ENCODE measurements around the gene KLK11. TPM values are rescaled to one million over a fixed set of nuclear protein-coding genes. Genes with fewer than 3 reads are reported as not detected.

KLK11 gene
- total RNA-seq: not detected

- CTCF ChIA-PET: no interaction called here
- ATAC-seq (no peak), DNase-seq (no peak)
- Mint-ChIP-seq H3K4me3 (no peak within 1 kb of the TSS), H3K27me3 (peaks cover 7% of the 10 kb centered on the region), H3K36me3 (no peaks in the 10 kb centered on the region), H3K27ac (no peak within 1 kb of the TSS), H3K4me1 (no peaks in the 10 kb centered on the region), H3K9me3 (ENCODE audit: low read depth) (no peaks in the 10 kb centered on the region)
Measured at GRCh38 chr19:51026554-51026831, at the start of gene KLK11. KLK11 (minus strand) TSS chr19:51026616; CDS start chr19:51025631, 985 bp downstream.

- Mint-ChIP-seq H3K4me3 (no peak overlapping the region), H3K4me1 (no peaks in the 10 kb centered on the region), H3K36me3 (no peaks in the 10 kb centered on the region), H3K9me3 (ENCODE audit: low read depth) (no peaks in the 10 kb centered on the region), H3K27ac (no peak overlapping the region), H3K27me3 (peaks cover 8% of the 10 kb centered on the region)
- no peak for DNase-seq
- no peak for ATAC-seq
- CTCF ChIA-PET: no interaction called here
Measured at GRCh38 chr19:51075998-51076397, 49.6 kb upstream of the KLK11 start.

- Mint-ChIP-seq H3K4me3 (no peak overlapping the region), H3K27ac (no peak overlapping the region), H3K4me1 (no peaks in the 10 kb centered on the region), H3K9me3 (ENCODE audit: low read depth) (no peaks in the 10 kb centered on the region), H3K27me3 (peaks cover 20% of the 10 kb centered on the region), H3K36me3 (no peaks in the 10 kb centered on the region)
- CTCF ChIA-PET: no interaction called here
- DNase-seq (no peak), ATAC-seq (no peak)
Measured at GRCh38 chr19:51071095-51071405, 44.6 kb upstream of the KLK11 start.

- peaks cover 24% of the 10 kb centered on the region for H3K27me3 Mint-ChIP-seq
- H3K36me3 Mint-ChIP-seq: no peaks in the 10 kb centered on the region
- H3K27ac Mint-ChIP-seq: no peak overlapping the region
- no peak for DNase-seq
- CTCF ChIA-PET: no interaction called here
- no peak for ATAC-seq
- no peaks in the 10 kb centered on the region for H3K4me1 Mint-ChIP-seq
- H3K4me3 Mint-ChIP-seq: no peak overlapping the region
- no peaks in the 10 kb centered on the region for H3K9me3 Mint-ChIP-seq (ENCODE audit: low read depth)
Measured at GRCh38 chr19:51070334-51071094, 44.1 kb upstream of the KLK11 start.

GRCh38 chr19:51066393-51067186 is 40.2 kb upstream of the KLK11 start:
- ATAC-seq: no peak
- CTCF ChIA-PET: no interaction called here
- Mint-ChIP-seq H3K9me3 (ENCODE audit: low read depth) (no peaks in the 10 kb centered on the region), H3K27ac (no peak overlapping the region), H3K36me3 (no peaks in the 10 kb centered on the region), H3K4me1 (peaks cover 1% of the 10 kb centered on the region), H3K27me3 (peaks cover 27% of the 10 kb centered on the region), H3K4me3 (no peak overlapping the region)
- no peak for DNase-seq

GRCh38 chr19:51065221-51065960 is 39.0 kb upstream of the KLK11 start:
- Mint-ChIP-seq H3K36me3 (no peaks in the 10 kb centered on the region), H3K9me3 (ENCODE audit: low read depth) (no peaks in the 10 kb centered on the region), H3K4me1 (peaks cover 1% of the 10 kb centered on the region), H3K27me3 (peaks cover 35% of the 10 kb centered on the region), H3K4me3 (no peak overlapping the region), H3K27ac (no peak overlapping the region)
- CTCF ChIA-PET: no interaction called here
- DNase-seq (no peak), ATAC-seq (no peak)

GRCh38 chr19:51064534-51065220 is 38.3 kb upstream of the KLK11 start, which contains the start of gene KLK13:
KLK13 (minus strand) TSS chr19:51065092; CDS start chr19:51065067, 25 bp downstream.
- no peaks in the 10 kb centered on the region for H3K9me3 Mint-ChIP-seq (ENCODE audit: low read depth)
- DNase-seq (no peak), ATAC-seq (no peak)
- CTCF ChIA-PET: no interaction called here
- H3K27me3 Mint-ChIP-seq: peaks cover 35% of the 10 kb centered on the region
- no peak within 1 kb of the TSS for H3K27ac Mint-ChIP-seq
- H3K4me1 Mint-ChIP-seq: peaks cover 1% of the 10 kb centered on the region
- H3K36me3 Mint-ChIP-seq: no peaks in the 10 kb centered on the region
- no peak within 1 kb of the TSS for H3K4me3 Mint-ChIP-seq

- CTCF ChIA-PET: interaction anchor here (1.4 kb wide), 1 partner anchor 11 kb away, joined by 3 read pairs; no protein-coding TSS in a partner anchor
- Mint-ChIP-seq H3K4me1 (peaks cover 1% of the 10 kb centered on the region), H3K36me3 (no peaks in the 10 kb centered on the region), H3K4me3 (no peak overlapping the region), H3K27me3 (peaks cover 38% of the 10 kb centered on the region), H3K27ac (no peak overlapping the region), H3K9me3 (ENCODE audit: low read depth) (no peaks in the 10 kb centered on the region)
- no peak for DNase-seq
- no peak for ATAC-seq
Measured at GRCh38 chr19:51063664-51064063, 37.2 kb upstream of the KLK11 start.

- CTCF ChIA-PET: no interaction called here
- Mint-ChIP-seq H3K4me1 (peaks cover 1% of the 10 kb centered on the region), H3K9me3 (ENCODE audit: low read depth) (no peaks in the 10 kb centered on the region), H3K4me3 (no peak overlapping the region), H3K36me3 (no peaks in the 10 kb centered on the region), H3K27me3 (peaks cover 36% of the 10 kb centered on the region), H3K27ac (no peak overlapping the region)
- ATAC-seq: no peak
- no peak for DNase-seq
Measured at GRCh38 chr19:51060973-51061372, 34.6 kb upstream of the KLK11 start.

GRCh38 chr19:51060336-51060735 is 33.9 kb upstream of the KLK11 start:
- peaks cover 1% of the 10 kb centered on the region for H3K4me1 Mint-ChIP-seq
- CTCF ChIA-PET: no interaction called here
- no peak overlapping the region for H3K4me3 Mint-ChIP-seq
- H3K27me3 Mint-ChIP-seq: peaks cover 32% of the 10 kb centered on the region
- H3K36me3 Mint-ChIP-seq: no peaks in the 10 kb centered on the region
- DNase-seq (no peak), ATAC-seq (no peak)
- H3K9me3 Mint-ChIP-seq (ENCODE audit: low read depth): no peaks in the 10 kb centered on the region
- no peak overlapping the region for H3K27ac Mint-ChIP-seq

- Mint-ChIP-seq H3K9me3 (ENCODE audit: low read depth) (no peaks in the 10 kb centered on the region), H3K4me3 (no peak overlapping the region), H3K27me3 (peaks cover 29% of the 10 kb centered on the region), H3K4me1 (no peaks in the 10 kb centered on the region), H3K27ac (no peak overlapping the region), H3K36me3 (no peaks in the 10 kb centered on the region)
- no peak for ATAC-seq
- CTCF ChIA-PET: no interaction called here
- DNase-seq: no peak
Measured at GRCh38 chr19:51059715-51060114, 33.3 kb upstream of the KLK11 start.

- Mint-ChIP-seq H3K4me1 (no peaks in the 10 kb centered on the region), H3K27me3 (peaks cover 26% of the 10 kb centered on the region), H3K4me3 (no peak overlapping the region), H3K27ac (no peak overlapping the region), H3K36me3 (no peaks in the 10 kb centered on the region), H3K9me3 (ENCODE audit: low read depth) (no peaks in the 10 kb centered on the region)
- CTCF ChIA-PET: no interaction called here
- ATAC-seq: no peak
- no peak for DNase-seq
Measured at GRCh38 chr19:51055866-51056265, 29.4 kb upstream of the KLK11 start.

- DNase-seq (no peak), ATAC-seq (no peak)
- Mint-ChIP-seq H3K27me3 (peaks cover 18% of the 10 kb centered on the region), H3K9me3 (ENCODE audit: low read depth) (no peaks in the 10 kb centered on the region), H3K4me3 (no peak overlapping the region), H3K4me1 (no peaks in the 10 kb centered on the region), H3K36me3 (no peaks in the 10 kb centered on the region), H3K27ac (no peak overlapping the region)
- CTCF ChIA-PET: no interaction called here
Measured at GRCh38 chr19:51047031-51047335, 20.6 kb upstream of the KLK11 start.
